ENCODE measurements around the gene CNNM2.
"Not testable (repeated sequence)": the region's sequence is repeated elsewhere in the genome, so short reads cannot be mapped to it uniquely, and the experiment has no call there.

Gene CNNM2

DNA sequence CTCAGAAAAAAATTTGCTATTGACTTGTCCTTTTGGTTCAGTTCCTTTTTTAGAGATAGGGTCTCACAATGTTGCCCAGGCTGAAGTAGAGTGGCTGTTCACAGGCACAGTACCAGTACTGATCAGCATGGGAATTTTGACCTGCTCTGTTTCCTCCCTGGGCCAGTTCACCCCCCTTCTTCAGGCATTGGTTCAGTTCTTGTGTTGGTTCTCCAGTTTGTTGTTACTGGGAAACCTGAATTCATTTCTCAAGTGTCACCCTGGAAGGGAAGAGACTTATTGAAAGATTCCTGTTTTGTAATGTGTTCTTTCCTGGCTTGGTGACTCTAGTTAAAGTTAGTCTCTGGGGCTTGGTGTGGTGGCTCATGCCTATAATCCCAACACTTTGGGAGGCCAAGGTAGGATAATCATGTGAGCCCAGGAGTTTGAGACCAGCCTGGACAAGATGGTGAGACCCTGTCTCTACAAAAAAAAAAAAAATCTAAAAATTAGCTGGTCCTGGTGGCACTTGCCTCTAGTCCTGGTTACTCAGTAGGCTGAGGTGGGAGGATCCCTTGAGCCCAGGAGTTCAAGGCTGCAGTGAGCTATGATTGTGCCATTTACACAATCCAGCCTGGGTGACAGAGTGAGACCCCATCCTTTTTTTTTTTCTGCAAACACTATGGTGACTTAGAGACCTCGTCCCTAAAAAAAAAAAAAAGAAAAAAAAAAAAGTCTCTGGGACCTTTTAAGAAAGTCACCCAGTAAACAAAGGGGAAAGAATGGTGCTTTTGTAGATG lies 52.7 kb downstream of the CNNM2 start:
- no peak for DNase-seq

DNA sequence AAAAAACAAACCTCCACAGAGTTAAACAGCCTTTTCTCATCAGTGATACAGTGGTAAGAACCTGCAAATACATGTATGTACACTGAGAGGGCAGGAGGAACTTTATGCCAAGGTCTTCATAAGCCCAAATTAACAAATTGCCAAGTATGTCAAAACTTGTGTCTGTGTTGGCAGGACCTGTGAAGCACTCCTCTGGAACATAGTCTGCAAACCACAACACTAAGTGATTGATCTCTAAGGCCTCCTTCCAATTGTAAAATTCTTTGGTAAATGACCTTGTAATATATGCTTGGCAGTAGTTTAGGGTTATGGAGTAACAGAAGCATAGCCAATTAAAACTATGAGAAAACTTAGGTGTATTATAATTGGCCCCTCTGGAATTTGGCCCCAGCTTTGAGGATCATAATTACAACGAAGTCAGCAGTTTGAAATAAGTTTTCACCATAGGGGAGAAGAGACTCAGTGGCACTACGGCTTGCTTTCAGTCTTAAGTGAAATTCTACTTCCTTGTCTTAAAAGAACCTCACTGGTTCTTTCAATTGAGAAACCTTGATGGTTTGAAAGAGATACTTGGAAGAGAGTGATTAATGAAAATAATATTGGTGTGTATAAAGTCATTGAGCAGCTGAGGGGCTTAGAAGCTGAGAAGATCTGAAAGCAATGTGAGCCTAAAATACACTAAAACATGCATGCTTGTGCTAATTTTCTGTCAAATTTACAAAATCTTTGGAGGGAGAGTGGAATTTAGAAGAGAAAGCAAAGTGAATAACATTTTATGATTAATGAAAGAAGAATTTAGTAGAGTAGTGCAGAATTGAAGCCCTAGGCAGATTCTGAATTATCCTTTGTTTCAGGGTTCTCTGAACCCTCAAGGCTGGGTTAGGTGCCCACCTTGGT lies 57.6 kb downstream of the CNNM2 start:
- DNase-seq = no peak

- not testable (repeated sequence) for DNase-seq
Observed at GRCh38 chr10:102976380-102976726, 58.3 kb downstream of the CNNM2 start.

- DNase-seq = no peak
Observed at GRCh38 chr10:102982296-102982695, 64.2 kb downstream of the CNNM2 start.

DNA sequence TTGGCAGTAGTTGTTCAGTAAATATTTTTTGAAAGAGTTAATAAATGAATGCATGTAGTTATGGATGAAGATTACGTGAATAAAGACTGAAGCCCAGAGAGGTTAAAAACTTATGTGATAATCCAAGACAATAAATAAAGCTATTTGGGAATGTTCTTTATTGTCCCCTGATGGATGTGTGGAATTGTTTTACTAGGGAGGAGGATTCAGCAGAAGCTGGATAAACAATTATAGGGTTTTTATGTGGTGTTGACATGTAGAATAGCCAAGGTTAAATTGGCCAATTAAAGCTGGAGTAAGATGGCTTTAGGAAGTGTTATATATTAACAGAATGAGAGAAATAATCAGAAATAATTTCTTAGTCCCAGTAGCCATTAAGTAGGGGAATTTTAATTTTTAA lies 66.0 kb downstream of the CNNM2 start:
- DNase-seq = no peak

DNA sequence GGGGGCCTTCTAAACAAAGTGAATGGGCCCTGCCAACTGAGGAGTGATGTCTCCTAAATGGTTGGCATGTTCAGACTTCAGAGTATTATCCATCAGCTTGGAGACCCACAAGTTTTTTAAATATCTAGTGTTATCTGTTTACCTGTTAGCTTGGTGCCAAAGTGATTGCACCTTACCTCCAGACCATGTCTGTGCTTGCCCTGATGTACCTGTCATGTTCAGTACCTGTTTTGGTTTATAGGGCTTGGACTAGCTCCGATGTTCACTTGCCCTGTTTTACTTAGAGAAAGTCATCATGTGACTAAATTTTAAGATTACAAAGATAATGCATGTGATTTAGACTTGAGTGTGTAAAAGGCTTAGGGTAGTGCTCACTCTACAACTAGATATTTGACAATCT lies 67.7 kb downstream of the CNNM2 start:
- DNase-seq = no peak

DNA sequence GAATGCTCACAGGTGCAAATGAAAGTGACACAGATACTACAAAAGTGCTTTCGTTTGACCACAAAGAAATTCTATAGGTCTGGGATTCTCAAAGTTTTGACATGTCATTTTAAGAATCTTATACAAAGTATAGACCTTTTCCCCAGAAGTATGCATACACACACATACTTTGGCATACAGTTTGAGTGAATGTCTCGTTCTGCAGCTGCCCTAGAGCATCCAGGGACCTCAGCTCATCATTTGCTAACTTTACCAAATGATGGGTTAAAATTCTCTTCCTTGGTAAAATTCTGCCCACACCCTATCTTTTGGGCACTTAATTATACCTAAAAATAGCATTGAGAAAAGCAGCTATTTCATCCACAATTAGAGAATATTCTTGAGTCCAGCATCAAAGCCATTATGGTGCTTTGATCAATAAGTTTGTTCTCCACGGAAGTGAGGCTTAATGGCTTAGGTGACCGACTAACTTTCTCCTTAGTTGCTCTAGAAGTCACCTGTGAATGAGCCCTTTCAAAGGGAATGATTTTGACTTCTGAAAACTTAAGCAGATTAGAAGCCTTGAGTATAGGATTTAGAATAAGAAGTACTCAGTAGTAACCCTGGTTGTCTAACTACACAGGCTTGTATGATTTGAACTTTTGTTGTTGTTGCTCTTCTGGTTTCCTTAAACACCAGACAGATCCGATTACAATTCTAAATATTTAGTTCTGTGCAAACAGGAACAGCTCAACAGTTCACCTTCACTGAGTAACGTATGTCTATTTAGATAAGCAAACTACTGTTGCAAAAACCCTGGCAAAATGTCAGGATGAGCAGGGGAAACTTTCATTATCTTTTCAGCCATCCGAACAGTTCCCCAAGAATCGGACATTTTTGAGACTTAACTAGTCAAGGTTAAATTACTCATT lies 70.6 kb downstream of the CNNM2 start:
- DNase-seq = no peak

DNA sequence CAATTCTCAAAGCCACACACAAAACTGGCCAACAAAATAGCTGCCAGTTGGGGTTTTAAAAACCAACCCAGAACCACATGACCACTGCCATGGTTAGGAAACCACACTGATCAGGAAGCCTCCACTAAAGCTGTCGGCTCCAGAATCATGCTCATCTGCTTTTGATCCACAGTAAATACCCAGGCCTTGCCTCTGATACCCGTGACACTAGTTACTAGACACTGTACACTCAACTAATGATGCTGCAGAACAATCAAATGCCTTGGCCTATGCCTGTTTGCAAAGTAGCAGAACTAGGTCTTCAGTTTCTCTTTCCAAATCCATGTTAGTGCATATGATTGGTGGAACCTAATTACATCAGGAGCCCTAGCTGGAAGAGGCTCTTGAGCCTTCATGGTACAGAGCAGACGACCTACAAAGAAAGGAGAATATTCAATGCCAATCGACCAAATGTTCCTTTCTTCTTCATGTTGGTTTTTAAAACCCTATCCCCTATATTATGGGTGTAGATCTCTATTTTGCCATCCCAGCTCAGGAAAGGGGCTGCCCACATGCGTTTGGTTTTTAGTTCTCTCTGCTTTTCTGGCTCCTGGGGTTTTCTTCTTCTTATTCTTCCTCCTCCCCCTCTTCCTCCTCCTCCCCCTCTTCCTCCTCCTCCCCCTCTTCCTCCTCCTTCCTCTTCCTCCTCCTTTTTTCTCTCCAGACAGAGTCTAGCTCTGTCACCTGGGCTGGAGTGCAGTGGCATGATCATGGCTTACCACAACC lies 76.6 kb downstream of the CNNM2 start:
- no peak for DNase-seq

DNA sequence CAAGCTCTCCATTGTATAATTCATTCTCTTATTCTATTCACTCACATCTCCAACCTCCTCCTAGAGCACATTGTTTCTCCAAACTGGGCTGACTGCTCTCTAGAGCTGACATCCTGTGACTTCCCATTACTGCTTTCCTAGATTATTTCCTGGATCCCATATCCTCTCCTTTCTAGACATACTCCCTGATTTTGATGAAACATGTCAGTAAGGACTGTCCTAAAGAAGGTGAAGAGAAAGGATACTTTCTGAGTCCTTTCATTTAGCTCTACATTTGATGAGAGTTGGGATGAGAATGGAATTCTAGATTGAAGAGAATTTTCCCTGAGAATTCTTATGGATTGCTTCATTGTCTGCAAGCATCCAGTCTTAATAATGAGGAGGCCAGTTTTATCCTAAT lies 78.8 kb downstream of the CNNM2 start:
- DNase-seq = no peak

- no peak for DNase-seq
Observed at GRCh38 chr10:102997998-102998397, 79.9 kb downstream of the CNNM2 start.

DNA sequence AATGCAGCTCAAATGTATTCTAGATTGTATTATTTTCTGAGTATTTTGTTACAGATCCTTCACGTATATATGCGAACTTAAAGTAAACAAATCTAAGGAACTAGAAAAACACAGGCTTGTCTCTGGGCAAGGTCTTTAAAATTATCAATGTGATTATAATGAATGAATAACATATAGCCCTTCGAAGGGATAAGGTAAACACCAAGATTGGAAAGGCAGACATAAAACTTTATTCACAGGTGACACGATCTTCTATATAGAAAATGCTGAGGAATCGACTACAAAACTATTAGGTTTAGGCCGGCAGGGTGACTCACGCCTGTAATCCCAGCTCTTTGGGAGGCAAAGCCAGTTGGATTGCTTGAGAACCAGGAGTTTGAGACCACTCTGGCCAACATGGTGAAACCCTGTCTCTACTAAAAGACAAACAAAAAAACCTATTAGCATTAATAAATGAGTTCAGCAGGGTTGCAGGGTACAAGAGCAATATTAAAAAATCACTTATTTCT lies 80.4 kb downstream of the CNNM2 start:
- no peak for DNase-seq

- DNase-seq = not testable (repeated sequence)
Observed at GRCh38 chr10:103000050-103000449, 82.0 kb downstream of the CNNM2 start.

- no peak for DNase-seq
Observed at GRCh38 chr10:103007017-103007416, 88.9 kb downstream of the CNNM2 start.

DNA sequence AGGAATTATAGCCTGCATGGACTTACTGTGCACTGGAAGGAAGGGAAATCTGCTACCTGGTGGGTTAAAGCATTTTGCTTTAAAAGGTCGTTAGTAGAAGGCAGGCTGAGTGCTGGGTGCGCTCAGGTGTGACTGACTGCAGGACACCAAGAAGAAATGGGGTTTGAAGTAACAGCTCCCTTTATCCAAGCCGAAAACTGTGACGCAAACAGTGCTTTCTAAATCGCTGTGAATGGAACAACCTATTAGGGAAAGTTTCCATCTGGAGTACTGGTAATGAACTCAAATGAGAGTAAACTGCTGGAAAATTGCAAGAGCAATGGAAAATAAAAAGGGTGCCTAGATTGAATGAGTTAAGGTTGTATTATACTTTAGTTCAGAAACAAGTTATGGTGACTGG lies 95.3 kb downstream of the CNNM2 start:
- DNase-seq = no peak

GRCh38 chr10:103019425-103019824 lies 101.3 kb downstream of the CNNM2 start:
- no peak for DNase-seq

- no peak for DNase-seq
Observed at GRCh38 chr10:103021150-103021899, 103.2 kb downstream of the CNNM2 start.

DNA sequence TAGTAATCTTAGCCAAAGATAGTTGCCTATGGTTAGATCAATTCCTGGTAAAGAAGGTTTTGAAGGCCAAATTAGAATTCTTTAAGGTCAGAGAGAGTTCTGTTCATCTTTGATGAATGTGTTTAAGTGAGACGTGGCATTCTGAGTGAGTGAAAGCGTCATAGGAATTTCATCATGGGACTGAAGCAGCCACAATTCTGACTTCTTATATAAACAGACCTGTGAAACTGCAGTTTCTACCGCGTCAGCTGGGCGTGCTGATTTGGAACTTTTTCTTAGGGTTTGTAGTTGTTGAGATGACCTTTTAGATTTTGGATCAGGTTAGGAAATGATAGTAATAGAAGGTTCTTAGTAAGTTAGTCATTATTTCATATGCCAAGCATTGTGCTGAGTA lies 103.8 kb downstream of the CNNM2 start:
- DNase-seq = no peak

DNA sequence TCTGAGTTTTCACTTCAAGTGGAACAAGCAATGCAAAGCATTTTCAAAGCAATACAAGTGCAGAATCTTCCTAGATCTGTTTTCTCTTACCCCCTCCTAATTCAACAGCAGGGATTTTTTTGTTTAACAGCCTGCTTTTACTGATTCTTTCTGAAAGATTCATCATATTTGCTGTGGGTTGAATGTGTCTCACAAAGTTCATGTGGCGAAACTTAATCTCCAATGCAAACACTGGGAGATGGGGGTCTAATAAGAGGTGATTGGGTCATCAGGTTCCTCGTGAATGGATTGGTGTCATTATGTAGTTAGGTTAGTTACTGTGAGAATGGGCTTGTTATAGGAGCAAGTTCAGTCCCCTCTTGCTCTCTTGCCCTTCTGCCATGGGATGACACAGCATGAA lies 107.6 kb downstream of the CNNM2 start:
- no peak for DNase-seq

- DNase-seq = no peak
Observed at GRCh38 chr10:103038570-103038969, 120.5 kb downstream of the CNNM2 start.

DNA sequence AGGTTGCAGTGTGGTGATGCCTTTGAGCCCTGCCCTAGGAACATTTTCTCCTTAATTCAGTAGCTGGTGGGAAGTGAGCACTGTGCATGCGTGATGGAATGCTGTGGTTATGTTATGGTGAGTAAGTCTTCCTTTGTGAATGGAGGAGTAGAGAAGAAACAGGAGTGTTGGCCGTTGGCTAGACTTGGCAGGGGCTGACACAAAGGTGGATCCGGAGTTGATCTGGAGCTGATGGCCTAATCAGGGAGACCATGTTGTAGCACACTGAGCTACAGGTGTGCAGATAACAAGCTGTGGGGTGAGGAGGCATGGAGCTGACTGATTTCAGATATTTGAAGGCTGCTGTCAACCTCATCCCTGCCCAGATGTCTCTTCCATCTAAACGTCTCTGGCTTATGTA lies 122.3 kb downstream of the CNNM2 start:
- no peak for DNase-seq

DNA sequence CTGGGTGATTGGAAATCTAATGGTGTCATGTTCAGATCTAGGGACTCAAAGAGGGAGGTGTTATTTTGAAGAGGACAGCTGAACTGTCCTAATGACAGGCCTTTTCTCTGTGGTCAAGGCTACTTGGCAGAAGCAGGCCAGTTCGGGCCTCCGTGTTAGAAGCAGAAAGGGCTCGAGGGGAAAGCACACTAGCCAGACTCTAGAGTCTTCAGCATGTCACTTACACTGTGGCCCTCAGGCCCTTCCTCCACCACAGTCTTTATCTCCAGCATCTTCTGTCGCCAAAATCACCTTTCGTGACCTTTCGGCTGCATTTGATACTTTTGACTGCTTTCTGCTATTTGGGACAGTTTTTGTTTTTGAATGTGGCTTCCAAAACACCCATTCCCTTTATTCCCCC lies 123.3 kb downstream of the CNNM2 start:
- no peak for DNase-seq

Measured in NCI-H1092 treated with DMSO at 0.1 percent for 48 hours (cell line).